WTC11 (cell line): ENCODE data around the gene TULP3. TPM values are rescaled to one million over a fixed set of nuclear protein-coding genes. Genes with fewer than 3 reads are reported as not detected.

ENCODE experiments used
- ATAC-seq: fragments of 200-7000 bp; cut with Tn5 transposase; 2 replicates; pipeline ENCODE4 v1.10.0; 2021; ENCODE audit warnings: mild to moderate bottlenecking, moderate library complexity
- CTCF ChIA-PET: fragments of 300-600 bp; sonication (Branson Sonifier 250); formaldehyde crosslinking; loops from one replicate; lab custom pipeline; 2021; ENCODE audit warnings: antibody characterized with exemption; lab: Charles Lee
- POLR2A ChIA-PET: fragments of 350-600 bp; sonication (Branson Sonifier 250); formaldehyde crosslinking; loops from one replicate; lab custom pipeline; 2021; ENCODE audit warnings: antibody characterized with exemption; lab: Charles Lee
- DNase-seq: peaks from one replicate; pipeline ENCODE4 v3.0.0; 2021; ENCODE audit warnings: low spot score
- H3K27ac Mint-ChIP-seq: 2 replicates; pipeline ENCODE4 v1.8.0; 2021; ENCODE audit warnings: mixed read lengths
- H3K27me3 Mint-ChIP-seq: 2 replicates; pipeline ENCODE4 v1.8.0; 2021; ENCODE audit warnings: low read depth, mild to moderate bottlenecking, moderate library complexity, mixed read lengths
- H3K36me3 Mint-ChIP-seq: 2 replicates; pipeline ENCODE4 v1.8.0; 2021; ENCODE audit warnings: mixed read lengths
- H3K4me1 Mint-ChIP-seq: 2 replicates; pipeline ENCODE4 v1.8.0; 2022; ENCODE audit warnings: mixed read lengths
- H3K4me3 Mint-ChIP-seq: 2 replicates; pipeline ENCODE4 v1.8.0; 2021; ENCODE audit warnings: mild to moderate bottlenecking, moderate library complexity, mixed read lengths
- H3K9me3 Mint-ChIP-seq: 2 replicates; pipeline ENCODE4 v1.8.0; 2021; ENCODE audit warnings: mixed read lengths
- CREM ChIP-seq: sonication (generic); formaldehyde crosslinking; IDR thresholded peaks from 2 replicates; pipeline ENCODE4 v1.8.1; 2022; ENCODE audit warnings: mild to moderate bottlenecking, missing genetic modification reagents, moderate library complexity
- ELF4 ChIP-seq: sonication (generic); formaldehyde crosslinking; IDR thresholded peaks from 2 replicates; pipeline ENCODE4 v1.8.1; 2022; ENCODE audit warnings: low read depth, mild to moderate bottlenecking, moderate library complexity, missing genetic modification reagents
- FOXK1 ChIP-seq: sonication (generic); formaldehyde crosslinking; IDR thresholded peaks from 2 replicates; pipeline ENCODE4 v1.8.0; 2022; ENCODE audit warnings: mild to moderate bottlenecking, moderate library complexity, missing genetic modification reagents
- GTF2I ChIP-seq: fragments of 250-450 bp; sonication (Bioruptor Pico); conservative IDR thresholded peaks from 2 replicates; pipeline ENCODE4 v1.4.0; 2021; ENCODE audit warnings: mild to moderate bottlenecking
- OVOL2 ChIP-seq: fragments of 250-450 bp; sonication (Bioruptor Pico); IDR thresholded peaks from 2 replicates; pipeline ENCODE4 v1.9.0; 2021; ENCODE audit warnings: mild to moderate bottlenecking, borderline replicate concordance
- RORB ChIP-seq: fragments of 250-450 bp; sonication (Bioruptor Pico); IDR thresholded peaks from 2 replicates; pipeline ENCODE4 v1.9.0; 2021; ENCODE audit warnings: mild to moderate bottlenecking
- SP1 ChIP-seq: sonication (generic); formaldehyde crosslinking; conservative IDR thresholded peaks from 2 replicates; pipeline ENCODE4 v1.8.1; 2022; ENCODE audit warnings: missing genetic modification reagents
- TP53 ChIP-seq: sonication (generic); formaldehyde crosslinking; IDR thresholded peaks from 2 replicates; pipeline ENCODE4 v1.8.1; 2023; ENCODE audit warnings: mild to moderate bottlenecking, missing genetic modification reagents
- ZNF121 ChIP-seq: sonication (generic); formaldehyde crosslinking; IDR thresholded peaks from 2 replicates; pipeline ENCODE4 v1.8.0; 2023; ENCODE audit warnings: missing genetic modification reagents
- ZNF263 ChIP-seq: sonication (generic); formaldehyde crosslinking; IDR thresholded peaks from 2 replicates; pipeline ENCODE4 v1.8.1; 2022; ENCODE audit warnings: low read depth, mild to moderate bottlenecking, moderate library complexity, missing genetic modification reagents
- ZNF317 ChIP-seq: sonication (generic); formaldehyde crosslinking; IDR thresholded peaks from 2 replicates; pipeline ENCODE4 v1.8.1; 2023; ENCODE audit warnings: low read depth, mild to moderate bottlenecking, moderate library complexity, missing genetic modification reagents, borderline replicate concordance
- total RNA-seq: library from RNA; stranded (reverse); gene quantifications from 3 replicates; pipeline ENCODE4 v1.2.3, GENCODE V29; 2021
- TF ChIP-seq, protein P1 (sequence below): sonication (generic); formaldehyde crosslinking; IDR thresholded peaks from 2 replicates; pipeline ENCODE4 v1.8.0; 2022; ENCODE audit warnings: missing genetic modification reagents
- TF ChIP-seq, protein P2 (sequence below): sonication (generic); formaldehyde crosslinking; IDR thresholded peaks from 2 replicates; pipeline ENCODE4 v1.8.1; 2022; ENCODE audit warnings: mild to moderate bottlenecking, missing genetic modification reagents, moderate library complexity, borderline replicate concordance
- TF ChIP-seq, protein P3 (sequence below): sonication (generic); formaldehyde crosslinking; IDR thresholded peaks from 2 replicates; pipeline ENCODE4 v1.8.1; 2022; ENCODE audit warnings: mild to moderate bottlenecking, moderate library complexity, missing genetic modification reagents
- TF ChIP-seq, protein P4 (sequence below): sonication (generic); formaldehyde crosslinking; IDR thresholded peaks from 2 replicates; pipeline ENCODE4 v1.8.1; 2023; ENCODE audit warnings: mild to moderate bottlenecking, missing genetic modification reagents, moderate library complexity

Gene TULP3
- total RNA-seq, 1 experiment from 2014 or later, result 17.4 TPM

DNA sequence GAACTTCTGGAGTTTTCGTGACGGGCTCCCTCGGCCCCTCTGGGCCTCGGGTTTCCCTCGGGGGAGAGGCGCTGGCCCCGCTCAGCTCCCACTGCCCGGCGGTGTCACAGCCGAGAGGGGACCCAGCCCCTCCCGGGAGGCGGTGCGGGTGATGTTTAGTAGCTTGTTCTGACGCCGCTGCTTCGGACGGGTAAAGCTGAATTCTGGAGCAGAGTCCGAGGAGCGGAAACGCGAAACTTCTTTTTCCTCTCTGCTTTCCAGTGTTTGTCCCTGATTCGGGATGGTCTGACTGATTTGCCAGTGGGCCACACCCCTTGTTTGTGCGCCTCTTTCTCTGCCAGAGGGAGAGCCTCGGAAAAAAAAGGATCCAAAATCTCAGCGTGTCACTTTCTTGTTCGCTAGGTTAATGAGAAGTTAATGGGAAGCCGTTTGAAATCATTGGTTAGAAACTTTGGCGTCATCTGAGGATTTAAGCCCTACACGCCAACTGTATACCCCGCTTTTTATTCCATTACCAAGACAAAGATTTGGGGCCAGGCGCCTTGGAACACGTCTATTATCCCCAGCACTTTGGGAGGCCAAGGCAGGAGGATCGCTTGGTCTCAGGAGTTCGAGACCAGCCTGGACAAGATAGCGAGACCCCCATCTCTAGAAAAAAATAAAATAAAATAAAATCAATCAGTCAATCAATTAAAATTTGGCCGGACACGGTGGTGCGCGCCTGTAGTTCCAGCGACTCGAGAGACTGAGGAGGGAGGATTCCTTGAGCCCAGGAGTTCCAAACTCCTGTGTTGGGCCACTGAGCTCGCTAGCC, 756 bp downstream of the TULP3 start:
- POLR2A ChIA-PET, result interaction anchor here (0.7 to 3.4 kb wide), 5 partner anchors 13 to 148 kb away, joined by 3 to 24 read pairs (median 3); partner anchors contain the start of genes FOXM1 and RHNO1
- H3K4me3 Mint-ChIP-seq, result peak overlapping the region; percentile 78
- no peaks in the 10 kb centered on the region; the same call in 1 of the 2 replicates for H3K27me3 Mint-ChIP-seq
- TF ChIP-seq ZNF317 (CRISPR knock-in tag) (no peak), GTF2I (CRISPR knock-in tag) (peak; percentile 86), ZNF121 (CRISPR knock-in tag) (peak; percentile 76; the same call in 1 of the 2 replicates)
- TF ChIP-seq, protein P1, sequence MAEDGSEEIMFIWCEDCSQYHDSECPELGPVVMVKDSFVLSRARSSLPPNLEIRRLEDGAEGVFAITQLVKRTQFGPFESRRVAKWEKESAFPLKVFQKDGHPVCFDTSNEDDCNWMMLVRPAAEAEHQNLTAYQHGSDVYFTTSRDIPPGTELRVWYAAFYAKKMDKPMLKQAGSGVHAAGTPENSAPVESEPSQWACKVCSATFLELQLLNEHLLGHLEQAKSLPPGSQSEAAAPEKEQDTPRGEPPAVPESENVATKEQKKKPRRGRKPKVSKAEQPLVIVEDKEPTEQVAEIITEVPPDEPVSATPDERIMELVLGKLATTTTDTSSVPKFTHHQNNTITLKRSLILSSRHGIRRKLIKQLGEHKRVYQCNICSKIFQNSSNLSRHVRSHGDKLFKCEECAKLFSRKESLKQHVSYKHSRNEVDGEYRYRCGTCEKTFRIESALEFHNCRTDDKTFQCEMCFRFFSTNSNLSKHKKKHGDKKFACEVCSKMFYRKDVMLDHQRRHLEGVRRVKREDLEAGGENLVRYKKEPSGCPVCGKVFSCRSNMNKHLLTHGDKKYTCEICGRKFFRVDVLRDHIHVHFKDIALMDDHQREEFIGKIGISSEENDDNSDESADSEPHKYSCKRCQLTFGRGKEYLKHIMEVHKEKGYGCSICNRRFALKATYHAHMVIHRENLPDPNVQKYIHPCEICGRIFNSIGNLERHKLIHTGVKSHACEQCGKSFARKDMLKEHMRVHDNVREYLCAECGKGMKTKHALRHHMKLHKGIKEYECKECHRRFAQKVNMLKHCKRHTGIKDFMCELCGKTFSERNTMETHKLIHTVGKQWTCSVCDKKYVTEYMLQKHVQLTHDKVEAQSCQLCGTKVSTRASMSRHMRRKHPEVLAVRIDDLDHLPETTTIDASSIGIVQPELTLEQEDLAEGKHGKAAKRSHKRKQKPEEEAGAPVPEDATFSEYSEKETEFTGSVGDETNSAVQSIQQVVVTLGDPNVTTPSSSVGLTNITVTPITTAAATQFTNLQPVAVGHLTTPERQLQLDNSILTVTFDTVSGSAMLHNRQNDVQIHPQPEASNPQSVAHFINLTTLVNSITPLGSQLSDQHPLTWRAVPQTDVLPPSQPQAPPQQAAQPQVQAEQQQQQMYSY (CRISPR knock-in tag), result peak; percentile 83
- DNase-seq (peak; percentile 54), ATAC-seq (peak; percentile 16)
- H3K27ac Mint-ChIP-seq, result peak overlapping the region; percentile 93
- H3K4me1 Mint-ChIP-seq, result peaks cover 18% of the 10 kb centered on the region
- CTCF ChIA-PET, result interaction anchor here (0.9 to 2.3 kb wide), 9 partner anchors 14 to 150 kb away, joined by 3 to 24 read pairs (median 8); partner anchors contain the start of genes FOXM1 and RHNO1
- H3K36me3 Mint-ChIP-seq, result peaks cover 12% of the 10 kb centered on the region
- no peaks in the 10 kb centered on the region for H3K9me3 Mint-ChIP-seq

DNA sequence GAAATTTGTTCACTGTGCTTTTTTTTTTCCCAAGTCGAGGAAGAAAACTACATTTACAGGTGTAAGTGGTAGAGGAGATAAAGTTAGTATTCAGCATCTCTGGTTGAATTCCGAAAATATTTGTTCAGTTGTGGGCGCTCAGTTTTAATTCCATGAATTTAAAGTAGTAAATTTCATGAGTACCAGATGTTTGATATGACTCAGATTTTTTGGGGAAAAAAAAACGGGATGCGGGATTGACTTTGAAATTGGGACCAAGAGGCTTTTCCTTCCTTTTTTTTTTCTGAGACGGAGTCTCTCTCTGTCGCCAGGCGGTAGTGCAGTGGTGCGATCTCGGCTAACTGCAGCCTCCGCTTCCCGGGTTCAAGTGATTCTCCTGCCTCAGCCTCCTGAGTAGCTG, 1.6 kb downstream of the TULP3 start:
- TF ChIP-seq CREM (CRISPR knock-in tag) (no peak), RORB (CRISPR knock-in tag) (no peak), SP1 (CRISPR knock-in tag) (no peak), ELF4 (CRISPR knock-in tag) (no peak), TP53 (CRISPR knock-in tag) (no peak), ZNF121 (CRISPR knock-in tag) (no peak), ZNF263 (CRISPR knock-in tag) (no peak), OVOL2 (CRISPR knock-in tag) (no peak), FOXK1 (CRISPR knock-in tag) (no peak)
- TF ChIP-seq, protein P2, sequence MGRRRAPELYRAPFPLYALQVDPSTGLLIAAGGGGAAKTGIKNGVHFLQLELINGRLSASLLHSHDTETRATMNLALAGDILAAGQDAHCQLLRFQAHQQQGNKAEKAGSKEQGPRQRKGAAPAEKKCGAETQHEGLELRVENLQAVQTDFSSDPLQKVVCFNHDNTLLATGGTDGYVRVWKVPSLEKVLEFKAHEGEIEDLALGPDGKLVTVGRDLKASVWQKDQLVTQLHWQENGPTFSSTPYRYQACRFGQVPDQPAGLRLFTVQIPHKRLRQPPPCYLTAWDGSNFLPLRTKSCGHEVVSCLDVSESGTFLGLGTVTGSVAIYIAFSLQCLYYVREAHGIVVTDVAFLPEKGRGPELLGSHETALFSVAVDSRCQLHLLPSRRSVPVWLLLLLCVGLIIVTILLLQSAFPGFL (CRISPR knock-in tag), result no peak
- TF ChIP-seq, protein P3, sequence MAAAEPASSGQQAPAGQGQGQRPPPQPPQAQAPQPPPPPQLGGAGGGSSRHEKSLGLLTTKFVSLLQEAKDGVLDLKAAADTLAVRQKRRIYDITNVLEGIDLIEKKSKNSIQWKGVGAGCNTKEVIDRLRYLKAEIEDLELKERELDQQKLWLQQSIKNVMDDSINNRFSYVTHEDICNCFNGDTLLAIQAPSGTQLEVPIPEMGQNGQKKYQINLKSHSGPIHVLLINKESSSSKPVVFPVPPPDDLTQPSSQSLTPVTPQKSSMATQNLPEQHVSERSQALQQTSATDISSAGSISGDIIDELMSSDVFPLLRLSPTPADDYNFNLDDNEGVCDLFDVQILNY (CRISPR knock-in tag), result no peak
- TF ChIP-seq, protein P4, sequence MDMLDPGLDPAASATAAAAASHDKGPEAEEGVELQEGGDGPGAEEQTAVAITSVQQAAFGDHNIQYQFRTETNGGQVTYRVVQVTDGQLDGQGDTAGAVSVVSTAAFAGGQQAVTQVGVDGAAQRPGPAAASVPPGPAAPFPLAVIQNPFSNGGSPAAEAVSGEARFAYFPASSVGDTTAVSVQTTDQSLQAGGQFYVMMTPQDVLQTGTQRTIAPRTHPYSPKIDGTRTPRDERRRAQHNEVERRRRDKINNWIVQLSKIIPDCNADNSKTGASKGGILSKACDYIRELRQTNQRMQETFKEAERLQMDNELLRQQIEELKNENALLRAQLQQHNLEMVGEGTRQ, result no peak
- TF ChIP-seq, all 79 proteins: peak for 0
- ChIA-PET POLR2A (interaction anchor here (3.4 kb wide), 1 partner anchor 15 kb away, joined by 24 read pairs; the partner anchor contains the start of genes FOXM1 and RHNO1), CTCF (interaction anchor here (0.9 to 1.4 kb wide), 3 partner anchors 46 to 149 kb away, joined by 3 to 8 read pairs (median 3); no protein-coding TSS in a partner anchor)
- 0 out of 2 replicates have a peak overlapping the region, but pooled peaks have one; percentile 27 for H3K4me3 Mint-ChIP-seq
- peaks cover 18% of the 10 kb centered on the region for H3K4me1 Mint-ChIP-seq
- no peak for DNase-seq
- H3K27ac Mint-ChIP-seq, result no peak overlapping the region
- H3K9me3 Mint-ChIP-seq, result no peaks in the 10 kb centered on the region
- no peak for ATAC-seq
- no peaks in the 10 kb centered on the region; the same call in 1 of the 2 replicates for H3K27me3 Mint-ChIP-seq
- peaks cover 12% of the 10 kb centered on the region for H3K36me3 Mint-ChIP-seq
